Measurements from ENCODE around the gene FMNL2. TPM values are rescaled to one million over a fixed set of nuclear protein-coding genes. Genes with fewer than 3 reads are reported as not detected.

Gene FMNL2
- total RNA-seq, 1 donor, result 24.2 TPM

DNA sequence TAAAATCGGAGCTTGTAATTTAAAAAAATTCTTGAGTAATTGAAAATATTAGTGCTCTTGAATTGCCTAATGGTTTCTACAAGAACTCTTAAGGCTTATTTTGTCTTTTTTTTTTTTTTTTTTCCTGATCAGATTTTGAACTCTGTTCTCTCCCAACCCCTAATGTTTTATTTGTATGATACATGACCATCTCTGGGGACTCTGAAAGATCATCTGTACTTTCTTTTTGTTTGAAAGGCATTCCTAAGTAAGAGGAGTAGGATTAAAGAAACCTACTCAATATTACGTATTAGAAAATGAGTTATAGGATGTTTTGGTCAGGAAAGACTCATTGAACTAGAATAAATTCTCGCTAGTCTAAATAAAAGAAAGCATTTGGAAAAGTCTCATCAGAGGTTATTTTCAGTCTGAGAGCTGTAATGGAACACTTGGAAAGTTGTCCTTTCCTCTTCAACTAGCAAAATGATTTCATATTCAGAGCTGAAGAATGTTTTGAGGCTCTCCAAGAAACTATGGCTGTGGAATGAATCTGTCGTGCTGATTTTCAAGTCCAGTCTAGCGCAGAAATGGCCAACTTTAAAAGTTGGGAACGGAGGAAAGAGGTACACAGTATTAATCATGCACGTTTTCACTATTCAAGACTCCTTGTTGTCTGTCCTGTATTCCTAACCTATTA is 199.6 kb downstream of the FMNL2 start:
- H2AFZ ChIP-seq (ENCODE audit: low read length), result no peak overlapping the region
- H3K4me2 ChIP-seq (ENCODE audit: insufficient read depth, low read length), result peak overlapping the region; percentile 5

DNA sequence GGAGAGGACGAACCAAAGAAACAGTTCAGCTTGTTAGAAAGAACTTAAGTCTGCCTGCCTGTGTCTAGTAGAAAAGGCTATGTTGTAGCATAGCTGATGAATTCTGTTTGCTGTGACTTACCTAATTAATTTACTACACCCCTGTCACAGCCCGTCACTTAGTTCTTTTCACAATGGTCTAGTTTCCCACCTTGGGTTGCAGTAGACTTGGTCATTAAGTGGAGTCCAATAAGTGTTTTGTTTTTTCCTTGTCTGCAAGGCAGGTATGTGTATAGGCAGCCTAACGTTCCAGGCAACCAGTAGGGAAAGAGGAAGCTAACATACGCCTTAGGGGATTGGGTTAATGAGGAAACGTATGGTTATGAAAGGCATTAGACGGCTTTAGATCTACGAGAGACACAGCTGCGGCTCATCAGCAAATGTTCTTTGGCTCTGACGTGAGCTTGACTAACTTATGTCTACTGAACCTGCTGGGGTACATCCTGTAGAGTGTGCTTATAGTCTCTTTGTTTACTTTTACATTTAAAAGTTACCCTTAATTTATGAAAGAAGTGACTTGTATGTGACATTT is 202.2 kb downstream of the FMNL2 start:
- Histone ChIP-seq H2AFZ (ENCODE audit: low read length) (no peak overlapping the region), H3K36me3 (ENCODE audit: insufficient read depth, low read length) (no peaks in the 10 kb centered on the region), H3K27ac (ENCODE audit: low read depth, low read length) (no peak overlapping the region), H3K4me3 (ENCODE audit: insufficient read depth, low read length) (no peak overlapping the region), H3K79me2 (ENCODE audit: insufficient read depth, low read length) (peaks cover 17% of the 10 kb centered on the region), H3K4me2 (ENCODE audit: insufficient read depth, low read length) (no peak overlapping the region), H3K9me3 (ENCODE audit: low read depth, low read length) (no peaks in the 10 kb centered on the region), H4K20me1 (ENCODE audit: insufficient read depth, low read length) (no peaks in the 10 kb centered on the region), H3K4me1 (ENCODE audit: insufficient read depth, low read length) (peaks cover under 1% of the 10 kb centered on the region), H3K27me3 (ENCODE audit: insufficient read depth, low read length) (no peaks in the 10 kb centered on the region)
- DNase-seq (ENCODE audit: insufficient read length, low spot score, missing footprints), result no peak
- TF ChIP-seq, protein P1, sequence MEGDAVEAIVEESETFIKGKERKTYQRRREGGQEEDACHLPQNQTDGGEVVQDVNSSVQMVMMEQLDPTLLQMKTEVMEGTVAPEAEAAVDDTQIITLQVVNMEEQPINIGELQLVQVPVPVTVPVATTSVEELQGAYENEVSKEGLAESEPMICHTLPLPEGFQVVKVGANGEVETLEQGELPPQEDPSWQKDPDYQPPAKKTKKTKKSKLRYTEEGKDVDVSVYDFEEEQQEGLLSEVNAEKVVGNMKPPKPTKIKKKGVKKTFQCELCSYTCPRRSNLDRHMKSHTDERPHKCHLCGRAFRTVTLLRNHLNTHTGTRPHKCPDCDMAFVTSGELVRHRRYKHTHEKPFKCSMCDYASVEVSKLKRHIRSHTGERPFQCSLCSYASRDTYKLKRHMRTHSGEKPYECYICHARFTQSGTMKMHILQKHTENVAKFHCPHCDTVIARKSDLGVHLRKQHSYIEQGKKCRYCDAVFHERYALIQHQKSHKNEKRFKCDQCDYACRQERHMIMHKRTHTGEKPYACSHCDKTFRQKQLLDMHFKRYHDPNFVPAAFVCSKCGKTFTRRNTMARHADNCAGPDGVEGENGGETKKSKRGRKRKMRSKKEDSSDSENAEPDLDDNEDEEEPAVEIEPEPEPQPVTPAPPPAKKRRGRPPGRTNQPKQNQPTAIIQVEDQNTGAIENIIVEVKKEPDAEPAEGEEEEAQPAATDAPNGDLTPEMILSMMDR (IDR thresholded peaks at IDR 0.05; ENCODE audit: extremely low read depth, low read depth, low read length), result no peak

More for the DNA sequence above, 199.6 kb downstream of the FMNL2 start:
- no peaks in the 10 kb centered on the region for H3K36me3 ChIP-seq (ENCODE audit: insufficient read depth, low read length)
- H4K20me1 ChIP-seq (ENCODE audit: insufficient read depth, low read length), result no peaks in the 10 kb centered on the region
- H3K27me3 ChIP-seq (ENCODE audit: insufficient read depth, low read length), result no peaks in the 10 kb centered on the region
- no peak overlapping the region for H3K27ac ChIP-seq (ENCODE audit: low read depth, low read length)
- no peak overlapping the region for H3K4me3 ChIP-seq (ENCODE audit: insufficient read depth, low read length)
- TF ChIP-seq, protein P1 (IDR thresholded peaks at IDR 0.05; ENCODE audit: extremely low read depth, low read depth, low read length), result no peak
- peaks cover 17% of the 10 kb centered on the region for H3K79me2 ChIP-seq (ENCODE audit: insufficient read depth, low read length)
- no peaks in the 10 kb centered on the region for H3K4me1 ChIP-seq (ENCODE audit: insufficient read depth, low read length)
- no peak for DNase-seq (ENCODE audit: insufficient read length, low spot score, missing footprints)
- no peaks in the 10 kb centered on the region for H3K9me3 ChIP-seq (ENCODE audit: low read depth, low read length)

DNA sequence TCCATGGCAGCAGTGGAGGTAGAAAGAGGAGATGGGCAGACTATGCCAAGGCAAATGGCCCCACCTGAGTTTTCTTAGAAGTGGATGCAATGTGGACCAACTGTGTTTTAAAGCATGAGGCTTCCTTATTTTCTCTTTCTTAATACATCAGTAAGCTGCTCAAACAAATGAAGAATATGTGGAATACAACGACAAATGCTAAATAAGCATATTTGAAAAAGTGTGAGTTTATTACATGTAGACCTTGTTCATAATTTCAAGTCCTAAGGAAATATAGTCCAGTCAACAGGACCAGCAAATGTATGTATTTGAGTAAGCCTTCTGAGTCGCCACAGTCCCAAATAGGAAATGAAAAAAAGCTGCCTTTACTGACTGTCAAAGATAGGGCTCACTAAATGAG is 204.4 kb downstream of the FMNL2 start:
- DNase-seq (ENCODE audit: insufficient read length, low spot score, missing footprints), result no peak
- Histone ChIP-seq H3K4me3 (ENCODE audit: insufficient read depth, low read length) (no peak overlapping the region), H3K4me1 (ENCODE audit: insufficient read depth, low read length) (peaks cover 17% of the 10 kb centered on the region), H4K20me1 (ENCODE audit: insufficient read depth, low read length) (no peaks in the 10 kb centered on the region), H3K27ac (ENCODE audit: low read depth, low read length) (no peak overlapping the region), H3K36me3 (ENCODE audit: insufficient read depth, low read length) (no peaks in the 10 kb centered on the region), H3K4me2 (ENCODE audit: insufficient read depth, low read length) (no peak overlapping the region), H2AFZ (ENCODE audit: low read length) (no peak overlapping the region), H3K9me3 (ENCODE audit: low read depth, low read length) (no peaks in the 10 kb centered on the region), H3K27me3 (ENCODE audit: insufficient read depth, low read length) (no peaks in the 10 kb centered on the region), H3K79me2 (ENCODE audit: insufficient read depth, low read length) (peaks cover 17% of the 10 kb centered on the region)
- TF ChIP-seq, protein P1 (IDR thresholded peaks at IDR 0.05; ENCODE audit: extremely low read depth, low read depth, low read length), result no peak

DNA sequence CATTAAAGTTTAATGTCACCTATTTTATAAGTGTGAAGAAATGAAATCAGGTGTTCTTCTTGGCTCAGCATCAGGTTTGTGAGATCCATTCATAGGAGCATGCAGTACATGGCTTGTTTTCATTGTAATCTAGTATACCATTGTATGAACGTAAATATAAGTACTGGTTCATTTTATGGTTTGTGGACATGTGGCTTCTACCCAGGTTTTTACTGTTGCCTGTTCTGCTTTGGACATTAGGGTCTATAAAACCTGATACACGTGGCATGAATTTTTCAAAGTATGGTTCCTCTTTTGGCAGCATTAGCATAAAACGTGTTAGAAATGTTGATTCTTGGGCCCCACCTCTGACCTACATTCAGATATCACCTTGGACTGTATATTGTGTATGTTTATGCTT is 206.7 kb downstream of the FMNL2 start:
- no peak overlapping the region for H3K4me2 ChIP-seq (ENCODE audit: insufficient read depth, low read length)
- H2AFZ ChIP-seq (ENCODE audit: low read length), result no peak overlapping the region
- no peak overlapping the region for H3K27ac ChIP-seq (ENCODE audit: low read depth, low read length)
- peaks cover 17% of the 10 kb centered on the region for H3K4me1 ChIP-seq (ENCODE audit: insufficient read depth, low read length)
- DNase-seq (ENCODE audit: insufficient read length, low spot score, missing footprints), result no peak
- H3K79me2 ChIP-seq (ENCODE audit: insufficient read depth, low read length), result peaks cover 11% of the 10 kb centered on the region
- no peaks in the 10 kb centered on the region for H4K20me1 ChIP-seq (ENCODE audit: insufficient read depth, low read length)
- H3K36me3 ChIP-seq (ENCODE audit: insufficient read depth, low read length), result no peaks in the 10 kb centered on the region
- H3K27me3 ChIP-seq (ENCODE audit: insufficient read depth, low read length), result no peaks in the 10 kb centered on the region
- no peak overlapping the region for H3K4me3 ChIP-seq (ENCODE audit: insufficient read depth, low read length)
- TF ChIP-seq, protein P1 (IDR thresholded peaks at IDR 0.05; ENCODE audit: extremely low read depth, low read depth, low read length), result no peak
- H3K9me3 ChIP-seq (ENCODE audit: low read depth, low read length), result no peaks in the 10 kb centered on the region

Data from osteoblast (primary cell).